Fibroblast of mammary gland (primary cell): ENCODE measurements around the gene CLMN.

ENCODE experiments used
- DNase-seq: peaks from one replicate; pipeline ENCODE4 v3.0.0-alpha.2; 2010; ENCODE audit warnings: low read depth
- H3K4me3 ChIP-seq: 2 replicates; pipeline ENCODE4 v1.5.1; 2011; ENCODE audit warnings: low read depth, mild to moderate bottlenecking, low read length, moderate library complexity; ENCODE audit not compliant: control insufficient read depth
- TF ChIP-seq, protein P1 (sequence below): conservative IDR thresholded peaks from 2 replicates; pipeline ENCODE4 v1.5.1; 2011; ENCODE audit warnings: low read depth, low read length, inconsistent platforms; ENCODE audit not compliant: control insufficient read depth, insufficient read depth

CLMN gene

DNA sequence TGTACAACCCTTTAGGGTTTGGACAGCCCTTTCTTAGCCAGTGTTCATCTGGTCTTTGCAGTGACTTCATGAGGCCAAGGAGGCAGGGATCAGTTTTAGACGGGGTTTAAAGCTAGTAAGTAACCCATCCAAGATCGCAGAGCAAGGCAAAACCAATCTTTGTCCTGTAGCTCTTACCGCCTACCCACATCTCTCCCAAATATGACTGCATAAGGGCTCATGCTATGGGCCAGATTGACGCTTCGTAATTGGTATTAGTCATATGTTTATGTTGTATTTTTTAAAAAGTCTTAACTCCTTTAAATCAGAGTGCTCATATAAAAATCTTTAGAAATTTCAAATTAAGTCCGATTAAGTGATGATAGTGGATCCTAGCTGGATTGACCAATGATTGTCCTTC is 3.7 kb upstream of the CLMN start:
- no peak overlapping the region for H3K4me3 ChIP-seq
- no peak for DNase-seq
- TF ChIP-seq, protein P1, sequence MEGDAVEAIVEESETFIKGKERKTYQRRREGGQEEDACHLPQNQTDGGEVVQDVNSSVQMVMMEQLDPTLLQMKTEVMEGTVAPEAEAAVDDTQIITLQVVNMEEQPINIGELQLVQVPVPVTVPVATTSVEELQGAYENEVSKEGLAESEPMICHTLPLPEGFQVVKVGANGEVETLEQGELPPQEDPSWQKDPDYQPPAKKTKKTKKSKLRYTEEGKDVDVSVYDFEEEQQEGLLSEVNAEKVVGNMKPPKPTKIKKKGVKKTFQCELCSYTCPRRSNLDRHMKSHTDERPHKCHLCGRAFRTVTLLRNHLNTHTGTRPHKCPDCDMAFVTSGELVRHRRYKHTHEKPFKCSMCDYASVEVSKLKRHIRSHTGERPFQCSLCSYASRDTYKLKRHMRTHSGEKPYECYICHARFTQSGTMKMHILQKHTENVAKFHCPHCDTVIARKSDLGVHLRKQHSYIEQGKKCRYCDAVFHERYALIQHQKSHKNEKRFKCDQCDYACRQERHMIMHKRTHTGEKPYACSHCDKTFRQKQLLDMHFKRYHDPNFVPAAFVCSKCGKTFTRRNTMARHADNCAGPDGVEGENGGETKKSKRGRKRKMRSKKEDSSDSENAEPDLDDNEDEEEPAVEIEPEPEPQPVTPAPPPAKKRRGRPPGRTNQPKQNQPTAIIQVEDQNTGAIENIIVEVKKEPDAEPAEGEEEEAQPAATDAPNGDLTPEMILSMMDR: no peak

DNA sequence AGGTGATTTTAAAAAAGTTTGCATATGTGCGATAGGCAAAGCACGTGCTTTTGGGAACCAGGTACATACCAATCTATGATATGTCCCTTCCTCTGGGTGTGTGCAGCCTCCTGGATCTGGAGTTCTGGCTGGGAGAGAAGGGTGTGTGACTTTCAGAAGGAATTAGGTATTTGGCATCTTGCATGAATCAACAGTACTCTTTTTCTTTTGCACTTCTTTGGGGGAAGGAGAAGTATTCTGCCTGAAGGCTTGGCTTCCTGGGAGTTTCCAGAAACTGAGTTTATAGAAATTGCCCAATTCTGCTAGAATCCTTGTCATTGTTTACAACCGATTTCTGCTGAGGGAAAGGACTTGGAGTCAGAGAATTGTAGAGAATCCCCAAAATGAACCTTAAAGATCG is 2.9 kb upstream of the CLMN start:
- H3K4me3 ChIP-seq: no peak overlapping the region
- no peak for DNase-seq
- TF ChIP-seq, protein P1: no peak

DNA sequence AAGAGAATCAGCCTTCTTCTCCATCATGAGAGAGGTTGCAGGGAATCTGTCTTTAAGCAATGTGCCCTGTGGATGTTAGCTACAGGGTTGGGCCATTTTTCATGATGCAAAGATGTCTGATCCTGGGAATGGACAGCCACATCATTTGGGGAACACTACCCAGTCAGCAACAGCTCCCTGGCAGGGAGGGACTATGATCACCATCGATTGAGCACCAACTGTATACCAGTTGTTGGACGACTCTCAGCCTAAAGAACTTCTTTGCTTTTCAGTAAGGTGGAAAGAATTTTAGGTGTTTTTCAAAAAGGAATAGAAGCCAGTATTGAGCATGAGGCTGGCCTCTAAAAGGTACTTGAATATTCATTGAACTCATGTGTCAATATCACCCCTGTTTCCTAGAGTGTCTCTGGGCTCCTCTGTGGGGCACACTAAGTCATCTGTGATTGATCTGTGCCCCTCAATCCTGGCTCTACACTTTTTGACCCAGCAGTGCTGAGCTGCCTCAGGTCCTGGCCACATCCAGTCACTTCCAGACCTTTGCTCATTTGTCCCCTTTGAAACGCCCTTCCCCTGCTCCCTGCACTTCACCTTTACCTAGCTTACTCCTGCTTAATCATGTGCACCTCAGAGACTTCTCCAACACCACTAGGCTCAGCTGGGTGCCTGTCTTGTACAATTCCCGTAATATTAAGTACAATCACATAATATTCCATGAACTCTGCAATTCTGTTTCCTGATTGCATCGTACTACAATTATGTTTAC is 2.2 kb upstream of the CLMN start:
- DNase-seq: no peak
- H3K4me3 ChIP-seq: no peak overlapping the region
- TF ChIP-seq, protein P1: no peak

DNA sequence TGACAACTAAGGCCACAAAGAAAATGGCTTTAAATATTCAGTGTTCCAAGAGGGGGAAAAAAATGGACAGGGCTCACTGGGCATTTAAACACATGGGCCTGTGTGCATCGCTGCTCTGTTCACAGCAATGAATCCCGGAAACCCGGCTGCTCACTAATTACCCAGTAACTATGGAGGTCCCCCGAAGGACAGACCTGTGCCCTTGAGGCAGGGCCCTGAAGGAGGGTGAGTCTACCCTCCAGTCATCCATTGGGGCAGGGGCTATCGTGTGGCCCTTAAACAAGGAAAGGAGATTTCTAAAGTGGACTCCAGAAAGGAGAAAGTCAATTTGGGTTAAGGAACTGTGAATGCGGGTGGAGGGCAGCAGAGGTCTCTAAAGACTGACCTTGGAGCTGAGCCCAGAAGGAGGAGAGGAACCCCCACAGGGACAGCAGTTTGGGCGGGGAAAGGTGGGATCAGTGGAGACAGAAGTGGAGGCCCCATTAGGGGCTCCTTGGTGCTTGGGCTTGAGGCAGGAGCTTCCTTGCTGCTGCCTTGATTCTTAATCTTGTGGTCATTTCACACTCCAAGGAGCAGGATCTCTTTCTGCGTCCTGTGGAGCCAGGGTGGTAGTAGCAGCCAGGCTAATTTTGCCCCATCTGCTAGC is 1.4 kb upstream of the CLMN start:
- DNase-seq: no peak
- TF ChIP-seq, protein P1: no peak
- no peak overlapping the region for H3K4me3 ChIP-seq

DNA sequence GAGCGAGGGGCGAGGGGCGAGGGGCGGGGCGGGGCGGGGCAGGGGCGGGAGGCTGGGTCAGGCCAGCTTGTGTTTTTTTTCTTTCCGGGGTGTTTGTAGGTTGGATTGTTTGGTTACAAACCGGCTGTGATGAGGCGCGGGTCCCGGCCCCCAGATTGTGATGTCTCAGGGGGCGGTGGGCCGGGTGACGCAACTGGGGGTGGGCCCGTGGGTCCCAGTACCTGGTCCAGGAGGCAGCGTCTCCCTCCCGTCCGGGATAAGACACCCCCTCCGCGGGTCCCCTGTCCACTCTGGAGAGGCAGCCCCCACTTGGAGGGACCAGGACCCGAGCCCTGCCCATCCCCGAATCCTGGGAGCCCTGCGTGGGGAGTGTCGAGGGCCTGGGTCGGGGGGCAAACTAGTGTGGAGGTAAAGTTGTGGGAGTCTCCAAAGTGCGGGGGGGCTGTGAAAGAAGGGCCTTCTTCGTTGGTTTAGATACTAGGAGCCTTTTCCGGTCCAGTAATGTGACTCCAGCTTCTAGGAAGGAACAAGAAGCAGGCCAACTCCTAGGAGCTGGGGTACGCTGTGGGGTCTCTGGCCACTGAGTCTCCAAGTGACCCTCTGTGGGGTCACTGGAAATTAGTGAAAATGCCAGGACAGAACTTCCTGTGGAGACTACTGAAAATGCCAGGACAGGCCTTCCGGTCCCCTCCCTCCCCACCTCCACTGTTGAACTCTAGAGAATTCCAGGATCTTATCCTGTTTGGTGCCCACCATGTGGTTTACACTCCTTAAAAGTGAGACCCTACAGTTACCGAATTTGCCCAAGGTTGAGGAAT is 579 bp upstream of the CLMN start:
- peak overlapping the region; percentile 39 for H3K4me3 ChIP-seq
- TF ChIP-seq, protein P1: no peak
- DNase-seq: no peak

DNA sequence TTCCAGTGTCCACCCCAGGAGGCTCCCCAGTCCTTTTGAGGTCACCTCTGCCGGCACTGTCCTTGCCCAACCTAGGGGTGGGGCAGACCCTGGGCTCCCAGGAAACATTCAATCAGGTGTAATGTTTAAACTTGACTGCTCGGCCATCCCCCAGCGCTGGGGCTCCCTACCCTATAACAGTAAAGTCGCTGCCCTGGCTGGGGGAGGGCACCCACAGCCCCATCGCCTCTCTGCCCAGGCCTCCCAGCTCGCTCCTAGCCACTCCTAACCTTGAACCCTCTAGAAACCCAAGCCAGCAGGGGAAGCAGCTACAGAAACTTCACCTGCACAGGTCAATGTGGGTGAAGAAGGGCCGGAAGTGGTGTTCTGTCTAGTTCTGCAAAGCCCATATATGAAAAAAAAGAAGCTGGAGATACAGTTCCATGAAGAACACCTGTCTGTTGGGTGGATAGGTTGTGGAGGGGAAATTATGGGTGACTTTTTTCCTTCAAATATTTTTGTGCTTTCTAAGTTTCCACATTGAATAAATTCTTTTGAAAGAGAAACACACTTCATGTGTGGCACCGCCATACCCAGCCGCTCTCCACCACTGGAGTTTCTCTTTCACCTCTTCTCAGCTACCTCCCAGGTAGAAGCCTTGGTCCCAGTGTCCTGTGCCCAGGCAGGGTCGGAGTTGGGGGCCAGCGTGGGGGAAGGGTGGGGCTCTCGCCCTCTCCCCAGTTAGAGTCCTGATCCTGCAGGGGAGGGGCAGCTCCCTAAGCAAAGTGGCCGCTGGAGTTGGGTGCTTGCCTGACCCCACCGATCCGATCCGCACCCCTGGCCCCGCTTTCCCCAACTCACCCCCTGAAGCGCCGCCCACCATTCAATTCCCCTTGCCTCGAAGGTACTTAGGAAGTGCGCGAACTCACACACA is 1.1 kb downstream of the CLMN start:
- TF ChIP-seq, protein P1: no peak
- peak overlapping the region; percentile 63 for H3K4me3 ChIP-seq

More for the DNA sequence above, 1.1 kb downstream of the CLMN start:
- DNase-seq: no peak
